Skeletal muscle cell (primary cell): ENCODE results near the gene CUL3.
"Not testable (repeated sequence)": the region's sequence is repeated elsewhere in the genome, so short reads cannot be mapped to it uniquely, and the experiment has no call there.

Source experiments
- DNase-seq: peaks from one replicate; pipeline ENCODE4 v3.0.0-alpha.2; 2010; ENCODE audit warnings: low read depth
- H3K4me3 ChIP-seq: 2 replicates; pipeline ENCODE4 v1.5.1; 2011; ENCODE audit warnings: low read depth, mild to moderate bottlenecking, control low read depth, low read length, moderate library complexity

The CUL3 gene

GRCh38 chr2:224506494-224506893, 78.7 kb downstream of the CUL3 start:
- DNase-seq = no peak
- H3K4me3 ChIP-seq = no peak overlapping the region

- DNase-seq = no peak
- no peak overlapping the region for H3K4me3 ChIP-seq
Observed at GRCh38 chr2:224498991-224499390, 86.2 kb downstream of the CUL3 start.

- DNase-seq = no peak
Observed at GRCh38 chr2:224492531-224492930, 92.6 kb downstream of the CUL3 start.

GRCh38 chr2:224487940-224488339, 97.2 kb downstream of the CUL3 start:
- H3K4me3 ChIP-seq, DNase-seq: not testable (repeated sequence)

More at GRCh38 chr2:224492531-224492930, 92.6 kb downstream of the CUL3 start:
- no peak overlapping the region for H3K4me3 ChIP-seq

- DNase-seq = peak; percentile 79
- H3K4me3 ChIP-seq = not testable (repeated sequence)
Observed at GRCh38 chr2:224485081-224486014, 99.8 kb downstream of the CUL3 start.

GRCh38 chr2:224479826-224480225, 105.3 kb downstream of the CUL3 start:
- no peak for DNase-seq
- H3K4me3 ChIP-seq = no peak overlapping the region

GRCh38 chr2:224472827-224473226, 112.3 kb downstream of the CUL3 start:
- DNase-seq = no peak
- no peak overlapping the region for H3K4me3 ChIP-seq

GRCh38 chr2:224472137-224472536, 113.0 kb downstream of the CUL3 start:
- no peak overlapping the region for H3K4me3 ChIP-seq
- no peak for DNase-seq

- no peak overlapping the region for H3K4me3 ChIP-seq
- no peak for DNase-seq
Observed at GRCh38 chr2:224469374-224469964, 115.7 kb downstream of the CUL3 start.

- no peak for DNase-seq
- no peak overlapping the region for H3K4me3 ChIP-seq
Observed at GRCh38 chr2:224466304-224466895, 118.8 kb downstream of the CUL3 start.

GRCh38 chr2:224461391-224461790, 123.8 kb downstream of the CUL3 start:
- H3K4me3 ChIP-seq = no peak overlapping the region
- DNase-seq = no peak

GRCh38 chr2:224457408-224458096, 127.6 kb downstream of the CUL3 start:
- no peak overlapping the region for H3K4me3 ChIP-seq
- DNase-seq = no peak

- no peak for DNase-seq
Observed at GRCh38 chr2:224453892-224454291, 131.3 kb downstream of the CUL3 start.

GRCh38 chr2:224449212-224450147, 135.7 kb downstream of the CUL3 start:
- no peak overlapping the region for H3K4me3 ChIP-seq
- DNase-seq = no peak

More at GRCh38 chr2:224453892-224454291, 131.3 kb downstream of the CUL3 start:
- no peak overlapping the region for H3K4me3 ChIP-seq

GRCh38 chr2:224448236-224448635, 136.9 kb downstream of the CUL3 start:
- no peak overlapping the region for H3K4me3 ChIP-seq
- no peak for DNase-seq

- H3K4me3 ChIP-seq = no peak overlapping the region
- no peak for DNase-seq
Observed at GRCh38 chr2:224444783-224445182, 140.4 kb downstream of the CUL3 start.

GRCh38 chr2:224444021-224444420, 141.1 kb downstream of the CUL3 start:
- no peak overlapping the region for H3K4me3 ChIP-seq
- DNase-seq = no peak

- DNase-seq = no peak
- H3K4me3 ChIP-seq = peak overlapping the region; percentile 63
Observed at GRCh38 chr2:224442071-224442967, 142.8 kb downstream of the CUL3 start.
